OCI-LY7 (cell line): Measurements from ENCODE around the gene DNM3.

Experiments
- EZH2phosphoT487 ChIP-seq: fragments of 200-600 bp; sonication (generic); IDR thresholded peaks from 2 replicates; pipeline ENCODE4 v1.6.1; 2018; ENCODE audit warnings: low read depth, borderline replicate concordance, mild to moderate bottlenecking, mixed run types, antibody characterized with exemption, low read length, moderate library complexity, mixed read lengths
- TF ChIP-seq, protein P1 (sequence below): fragments of 200-600 bp; sonication (generic); conservative IDR thresholded peaks from 2 replicates; pipeline ENCODE4 v1.5.1; 2014; ENCODE audit warnings: mild to moderate bottlenecking, antibody characterized with exemption, low read length, moderate library complexity, mixed read lengths

DNA sequence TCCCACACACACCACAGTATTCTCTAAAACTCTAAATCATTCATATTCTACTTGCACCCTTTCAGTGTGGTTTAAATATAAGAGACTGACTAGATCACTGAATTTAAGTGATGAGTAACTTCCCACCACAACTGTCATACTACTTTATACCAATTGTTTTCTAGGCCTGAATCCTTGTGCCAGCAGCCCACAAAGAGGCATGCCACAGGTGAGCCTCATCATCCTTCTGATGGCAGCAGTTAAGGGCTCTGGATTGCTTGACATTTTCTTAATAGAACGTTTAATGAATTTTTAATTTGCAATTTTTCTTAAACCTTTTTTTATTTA, 588.8 kb downstream of the DNM3 start:
- TF ChIP-seq, protein P1, sequence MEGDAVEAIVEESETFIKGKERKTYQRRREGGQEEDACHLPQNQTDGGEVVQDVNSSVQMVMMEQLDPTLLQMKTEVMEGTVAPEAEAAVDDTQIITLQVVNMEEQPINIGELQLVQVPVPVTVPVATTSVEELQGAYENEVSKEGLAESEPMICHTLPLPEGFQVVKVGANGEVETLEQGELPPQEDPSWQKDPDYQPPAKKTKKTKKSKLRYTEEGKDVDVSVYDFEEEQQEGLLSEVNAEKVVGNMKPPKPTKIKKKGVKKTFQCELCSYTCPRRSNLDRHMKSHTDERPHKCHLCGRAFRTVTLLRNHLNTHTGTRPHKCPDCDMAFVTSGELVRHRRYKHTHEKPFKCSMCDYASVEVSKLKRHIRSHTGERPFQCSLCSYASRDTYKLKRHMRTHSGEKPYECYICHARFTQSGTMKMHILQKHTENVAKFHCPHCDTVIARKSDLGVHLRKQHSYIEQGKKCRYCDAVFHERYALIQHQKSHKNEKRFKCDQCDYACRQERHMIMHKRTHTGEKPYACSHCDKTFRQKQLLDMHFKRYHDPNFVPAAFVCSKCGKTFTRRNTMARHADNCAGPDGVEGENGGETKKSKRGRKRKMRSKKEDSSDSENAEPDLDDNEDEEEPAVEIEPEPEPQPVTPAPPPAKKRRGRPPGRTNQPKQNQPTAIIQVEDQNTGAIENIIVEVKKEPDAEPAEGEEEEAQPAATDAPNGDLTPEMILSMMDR, result no peak
- no peak for TF ChIP-seq EZH2phosphoT487
